ENCODE measurements around the gene ADGRG1. TPM values are rescaled to one million over a fixed set of nuclear protein-coding genes. Genes with fewer than 3 reads are reported as not detected.
A peak's percentile ranks its signal among the peaks of the same experiment; 100 is the strongest.

The ADGRG1 gene
- total and polyA plus RNA-seq, 8 donors, result 17.3 to 78.4 (median 19.3) TPM

DNA sequence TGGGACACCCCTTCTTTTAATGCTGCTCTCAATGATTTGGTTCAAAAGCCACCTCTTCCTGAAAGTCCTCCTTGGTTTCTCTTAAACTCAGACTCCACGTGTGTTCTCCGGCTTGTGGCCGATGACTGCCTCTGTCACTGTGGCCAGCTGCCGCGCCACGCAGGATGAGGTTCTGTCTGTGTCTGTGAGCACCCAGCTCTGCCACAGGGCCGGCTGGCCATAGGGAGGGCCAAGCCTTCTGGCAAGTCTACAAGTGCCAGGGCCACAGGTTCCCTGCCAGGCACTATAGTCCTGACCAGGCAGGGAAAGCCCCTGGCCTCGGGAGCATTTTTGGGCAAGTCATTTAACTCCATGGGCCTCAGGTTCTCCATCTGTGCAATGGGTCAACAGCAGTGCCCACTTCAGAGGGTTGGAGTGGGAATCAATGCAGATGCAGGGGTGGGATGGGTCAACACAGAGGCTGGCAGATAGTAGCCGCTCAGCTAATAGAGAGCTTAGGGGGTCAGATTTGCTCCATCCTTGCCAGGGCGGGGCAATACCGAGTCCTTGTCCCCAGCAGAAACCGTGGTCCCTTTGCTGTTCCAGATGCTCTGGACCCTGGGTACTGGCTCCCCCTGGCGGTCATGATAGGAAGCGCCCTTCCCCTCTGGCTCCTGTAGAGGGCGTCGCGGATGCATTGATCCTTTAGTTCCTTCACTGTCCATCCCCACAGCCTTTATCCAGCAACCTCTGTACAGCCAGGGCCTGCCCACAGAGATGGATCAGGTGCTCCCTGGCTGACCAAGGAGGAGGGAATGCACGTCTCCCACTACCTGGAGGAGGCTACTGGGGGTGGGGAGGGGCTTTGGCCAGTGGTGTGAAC, 20.4 kb downstream of the ADGRG1 start:
- peak; percentile 93 for ATAC-seq
- no peak overlapping the region for H3K4me3 ChIP-seq
- H3K36me3 ChIP-seq, result peaks cover 0 to 22% of the 10 kb centered on the region in 2 donors
- peak overlapping the region; percentile 7 to 68 for H3K27ac ChIP-seq
- DNase-seq, result peak in 2 of 4 donors; percentile 80 to 94
- TF ChIP-seq, protein P1, sequence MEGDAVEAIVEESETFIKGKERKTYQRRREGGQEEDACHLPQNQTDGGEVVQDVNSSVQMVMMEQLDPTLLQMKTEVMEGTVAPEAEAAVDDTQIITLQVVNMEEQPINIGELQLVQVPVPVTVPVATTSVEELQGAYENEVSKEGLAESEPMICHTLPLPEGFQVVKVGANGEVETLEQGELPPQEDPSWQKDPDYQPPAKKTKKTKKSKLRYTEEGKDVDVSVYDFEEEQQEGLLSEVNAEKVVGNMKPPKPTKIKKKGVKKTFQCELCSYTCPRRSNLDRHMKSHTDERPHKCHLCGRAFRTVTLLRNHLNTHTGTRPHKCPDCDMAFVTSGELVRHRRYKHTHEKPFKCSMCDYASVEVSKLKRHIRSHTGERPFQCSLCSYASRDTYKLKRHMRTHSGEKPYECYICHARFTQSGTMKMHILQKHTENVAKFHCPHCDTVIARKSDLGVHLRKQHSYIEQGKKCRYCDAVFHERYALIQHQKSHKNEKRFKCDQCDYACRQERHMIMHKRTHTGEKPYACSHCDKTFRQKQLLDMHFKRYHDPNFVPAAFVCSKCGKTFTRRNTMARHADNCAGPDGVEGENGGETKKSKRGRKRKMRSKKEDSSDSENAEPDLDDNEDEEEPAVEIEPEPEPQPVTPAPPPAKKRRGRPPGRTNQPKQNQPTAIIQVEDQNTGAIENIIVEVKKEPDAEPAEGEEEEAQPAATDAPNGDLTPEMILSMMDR (IDR thresholded peaks at IDR 0.05), result peak; percentile 100
- H3K9me3 ChIP-seq, result no peaks in the 10 kb centered on the region
- H3K27me3 ChIP-seq, result peaks cover 0 to 13% of the 10 kb centered on the region in 2 donors
- H3K4me1 ChIP-seq, result peaks cover 0 to 38% of the 10 kb centered on the region in 2 donors
- intact Hi-C loops (cut with DNase I), result loop anchor here in 1 of 2 donors (5.0 kb wide), 1 partner anchor 47 kb away; no protein-coding TSS in a partner anchor

DNA sequence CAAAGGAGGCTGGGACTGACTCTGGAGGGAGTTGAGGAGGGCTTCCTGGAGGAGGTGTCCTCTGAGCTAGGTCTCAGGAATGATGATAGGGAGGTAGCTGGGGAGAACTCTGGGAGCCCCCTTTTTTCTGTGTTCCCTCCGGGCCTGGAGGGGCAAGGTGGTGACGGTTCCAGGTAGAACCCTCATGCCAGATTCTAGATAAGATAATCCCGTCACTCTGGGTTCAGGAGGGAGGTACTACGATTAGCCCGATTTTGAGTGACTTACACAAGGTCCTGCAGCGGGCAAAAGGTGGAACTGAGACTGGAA, 21.0 kb downstream of the ADGRG1 start:
- TF ChIP-seq, protein P1 (IDR thresholded peaks at IDR 0.05), result no peak
- intact Hi-C loops (cut with DNase I), result loop anchor here in 1 of 2 donors (5.0 kb wide), 1 partner anchor 47 kb away; no protein-coding TSS in a partner anchor
- no peaks in the 10 kb centered on the region for H3K9me3 ChIP-seq
- ATAC-seq (no peak), DNase-seq (no peak)
- peaks cover 0 to 32% of the 10 kb centered on the region in 2 donors for H3K4me1 ChIP-seq
- peaks cover 0 to 13% of the 10 kb centered on the region in 2 donors for H3K27me3 ChIP-seq
- no peak overlapping the region for H3K27ac ChIP-seq
- H3K36me3 ChIP-seq, result peaks cover 0 to 22% of the 10 kb centered on the region in 2 donors
- no peak overlapping the region for H3K4me3 ChIP-seq

DNA sequence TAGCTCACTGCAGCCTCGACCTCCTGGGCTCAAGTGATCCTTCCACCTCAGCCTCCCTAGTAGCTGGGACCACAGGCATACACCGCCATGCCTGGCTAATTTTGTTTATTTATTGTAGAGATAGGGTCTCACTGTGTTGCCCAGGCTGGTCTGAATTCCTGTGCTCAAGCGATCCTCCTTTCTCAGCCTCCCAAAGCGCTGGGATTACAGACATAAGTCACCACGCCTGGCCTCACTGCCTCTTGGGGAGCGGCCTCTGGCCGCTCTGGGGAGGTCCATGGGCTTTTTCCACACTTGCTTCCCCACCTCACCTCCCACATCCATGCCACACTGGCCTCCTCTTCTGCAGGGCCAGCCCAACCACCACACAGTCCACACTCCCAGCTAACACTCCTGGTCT, 21.4 kb downstream of the ADGRG1 start:
- Histone ChIP-seq H3K27ac (no peak overlapping the region), H3K36me3 (peaks cover 0 to 22% of the 10 kb centered on the region in 2 donors), H3K27me3 (peaks cover 0 to 13% of the 10 kb centered on the region in 2 donors), H3K4me3 (no peak overlapping the region), H3K4me1 (peaks cover 0 to 30% of the 10 kb centered on the region in 2 donors), H3K9me3 (no peaks in the 10 kb centered on the region)
- ATAC-seq (no peak), DNase-seq (no peak)
- TF ChIP-seq, protein P1 (IDR thresholded peaks at IDR 0.05), result no peak
- intact Hi-C loops (cut with DNase I), result loop anchor here in 1 of 2 donors (5.0 kb wide), 1 partner anchor 48 kb away; no protein-coding TSS in a partner anchor

DNA sequence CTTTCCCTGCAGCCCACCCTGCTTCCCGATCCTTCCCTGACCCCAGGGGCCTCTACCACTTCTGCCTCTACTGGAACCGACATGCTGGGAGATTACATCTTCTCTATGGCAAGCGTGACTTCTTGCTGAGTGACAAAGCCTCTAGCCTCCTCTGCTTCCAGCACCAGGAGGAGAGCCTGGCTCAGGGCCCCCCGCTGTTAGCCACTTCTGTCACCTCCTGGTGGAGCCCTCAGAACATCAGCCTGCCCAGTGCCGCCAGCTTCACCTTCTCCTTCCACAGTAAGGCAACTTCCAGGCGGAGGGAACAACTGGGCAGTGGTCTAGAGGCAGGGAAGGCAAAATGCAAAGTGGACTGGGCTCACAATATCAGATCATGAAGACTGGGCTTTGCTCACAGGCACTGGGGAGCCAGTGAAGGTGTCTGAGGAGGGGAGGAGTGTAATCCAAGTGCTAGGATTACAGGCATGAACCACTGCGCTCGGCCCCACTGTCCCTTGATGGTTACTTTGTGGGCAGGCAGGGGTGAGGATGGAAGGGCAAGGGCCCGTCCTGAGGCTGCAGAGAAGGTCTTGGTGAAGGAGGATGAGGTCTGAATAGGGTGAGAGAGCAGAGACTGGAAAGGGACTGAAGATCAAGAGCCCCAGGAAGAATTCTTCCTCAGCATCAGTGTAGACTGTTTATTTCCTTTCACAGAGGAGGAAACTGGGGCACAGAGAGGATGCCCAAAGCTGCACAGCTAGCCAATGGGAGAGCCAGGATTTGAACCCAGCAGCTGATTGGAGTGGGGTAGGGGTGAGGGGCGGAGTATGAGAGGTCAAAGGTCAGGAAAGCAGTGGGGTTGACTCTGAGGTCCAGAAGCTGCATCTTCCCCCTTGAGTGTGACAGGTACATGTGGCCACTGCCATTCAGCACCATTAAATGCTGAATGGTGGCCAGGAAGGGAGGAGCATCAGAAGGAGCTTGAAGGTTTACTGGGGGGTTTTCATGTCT, 23.2 kb downstream of the ADGRG1 start:
- Histone ChIP-seq H3K27ac (no peak overlapping the region), H3K4me1 (peaks cover 0 to 22% of the 10 kb centered on the region in 2 donors), H3K9me3 (no peaks in the 10 kb centered on the region), H3K36me3 (peaks cover 0 to 34% of the 10 kb centered on the region in 2 donors), H3K27me3 (no peaks in the 10 kb centered on the region), H3K4me3 (no peak overlapping the region)
- no peak for DNase-seq
- ATAC-seq, result no peak
- intact Hi-C loops (cut with DNase I), result no loop called here
- TF ChIP-seq, protein P1 (IDR thresholded peaks at IDR 0.05), result no peak

Data from left lung (tissue), 10 donors.